SU-DHL-6 (cell line): Measurements from ENCODE around the gene EIF3F.

Experiments used
- H2AFZ ChIP-seq: fragments of 200-600 bp; sonication (generic); 2 replicates; pipeline ENCODE4 v1.6.1; 2014; ENCODE audit warnings: low read depth, mild to moderate bottlenecking, moderate library complexity, mixed read lengths, antibody characterized with exemption, low read length; ENCODE audit not compliant: severe bottlenecking
- H3F3A ChIP-seq: fragments of 200-600 bp; shearing (Covaris generic); 2 replicates; pipeline ENCODE4 v1.6.0; 2016; ENCODE audit warnings: antibody characterized with exemption, mild to moderate bottlenecking; ENCODE audit not compliant: insufficient read depth
- H3K27ac ChIP-seq: fragments of 200-600 bp; sonication (generic); 2 replicates; pipeline ENCODE4 v1.5.1; 2016; ENCODE audit warnings: low read depth, mild to moderate bottlenecking, low read length, moderate library complexity, mixed read lengths
- H3K27me3 ChIP-seq: fragments of 200-600 bp; sonication (generic), shearing (Covaris generic); 2 replicates; pipeline ENCODE4 v1.6.0; 2014; ENCODE audit warnings: mild to moderate bottlenecking, low read length
- H3K36me3 ChIP-seq: fragments of 200-600 bp; sonication (generic); 2 replicates; pipeline ENCODE4 v1.6.1; 2014; ENCODE audit warnings: mild to moderate bottlenecking, low read length, mixed read lengths
- H3K4me2 ChIP-seq: fragments of 300-600, 200-600 bp; shearing (Covaris generic), sonication (generic); 2 replicates; pipeline ENCODE4 v1.6.0; 2014; ENCODE audit warnings: low read length, low read depth, mild to moderate bottlenecking; ENCODE audit not compliant: poor library complexity, severe bottlenecking
- H3K4me3 ChIP-seq: fragments of 200-600 bp; sonication (generic); 2 replicates; pipeline ENCODE4 v1.5.1; 2014; ENCODE audit warnings: antibody characterized with exemption, low read length, mild to moderate bottlenecking, mixed read lengths; ENCODE audit not compliant: insufficient read depth, poor library complexity, severe bottlenecking
- H3K79me2 ChIP-seq: fragments of 200-600 bp; sonication (generic); 2 replicates; pipeline ENCODE4 v1.6.1; 2014; ENCODE audit warnings: mild to moderate bottlenecking, low read length, moderate library complexity; ENCODE audit not compliant: insufficient read depth
- H3K9ac ChIP-seq: fragments of 200-600 bp; sonication (generic); 2 replicates; pipeline ENCODE4 v1.7.0; 2014; ENCODE audit warnings: mild to moderate bottlenecking, low read length
- H3K9me2 ChIP-seq: fragments of 200-600 bp; sonication (generic); replicated peaks from 2 replicates; pipeline ENCODE4 v1.6.1; 2014; ENCODE audit warnings: low read length; ENCODE audit not compliant: insufficient read depth
- H3K9me3 ChIP-seq: fragments of 200-600 bp; sonication (generic); 2 replicates; pipeline ENCODE4 v1.6.1; 2014; ENCODE audit warnings: low read length, mixed read lengths; ENCODE audit not compliant: insufficient read depth
- H4K20me1 ChIP-seq: fragments of 200-600 bp; sonication (generic); 2 replicates; pipeline ENCODE4 v1.6.1; 2014; ENCODE audit warnings: low read depth, mild to moderate bottlenecking, antibody characterized with exemption, low read length, moderate library complexity, mixed read lengths
- CTCF ChIP-seq: fragments of 200-600 bp; sonication (generic); IDR thresholded peaks from one replicate; pipeline ENCODE4 v1.5.1; 2017; ENCODE audit warnings: antibody characterized with exemption, mild to moderate bottlenecking, low read length, moderate library complexity; ENCODE audit not compliant: insufficient read depth, poor library complexity, severe bottlenecking
- EZH2phosphoT487 ChIP-seq: fragments of 200-600 bp; sonication (generic), shearing (Covaris generic); conservative IDR thresholded peaks from 2 replicates; pipeline ENCODE4 v1.6.1; 2018; ENCODE audit warnings: mild to moderate bottlenecking, antibody characterized with exemption, low read length, moderate library complexity, mixed read lengths

The EIF3F gene

GRCh38 chr11:8023831-8024555 lies 36.9 kb downstream of the EIF3F start:
- Histone ChIP-seq H3K9me3 (no peaks in the 10 kb centered on the region), H2AFZ (no peak overlapping the region), H3K4me3 (no peak overlapping the region), H3K27me3 (no peaks in the 10 kb centered on the region), H3K36me3 (no peaks in the 10 kb centered on the region), H3K9ac (no peak overlapping the region), H3K4me2 (no peak overlapping the region), H3F3A (no peaks in the 10 kb centered on the region), H3K9me2 (no peaks in the 10 kb centered on the region), H3K27ac (no peak overlapping the region), H4K20me1 (no peaks in the 10 kb centered on the region), H3K79me2 (no peaks in the 10 kb centered on the region)
- no peak for TF ChIP-seq EZH2phosphoT487
- TF ChIP-seq CTCF: no peak

GRCh38 chr11:8025123-8025522 lies 38.0 kb downstream of the EIF3F start:
- H3F3A ChIP-seq: no peaks in the 10 kb centered on the region
- H3K36me3 ChIP-seq: no peaks in the 10 kb centered on the region
- H3K9ac ChIP-seq: no peak overlapping the region
- H4K20me1 ChIP-seq: no peaks in the 10 kb centered on the region
- no peak overlapping the region for H3K27ac ChIP-seq
- no peak overlapping the region for H3K4me2 ChIP-seq
- no peaks in the 10 kb centered on the region for H3K9me3 ChIP-seq
- no peak overlapping the region for H2AFZ ChIP-seq
- H3K9me2 ChIP-seq: no peaks in the 10 kb centered on the region
- TF ChIP-seq EZH2phosphoT487 (no peak), CTCF (no peak)
- no peaks in the 10 kb centered on the region for H3K79me2 ChIP-seq
- no peak overlapping the region for H3K4me3 ChIP-seq
- H3K27me3 ChIP-seq: no peaks in the 10 kb centered on the region

- H3K9ac ChIP-seq: no peak overlapping the region
- H3K27ac ChIP-seq: no peak overlapping the region
- H3K27me3 ChIP-seq: no peaks in the 10 kb centered on the region
- H3K79me2 ChIP-seq: no peaks in the 10 kb centered on the region
- TF ChIP-seq EZH2phosphoT487: no peak
- TF ChIP-seq CTCF: no peak
- H2AFZ ChIP-seq: no peak overlapping the region
- no peaks in the 10 kb centered on the region for H3K9me3 ChIP-seq
- H3F3A ChIP-seq: no peaks in the 10 kb centered on the region
- H3K9me2 ChIP-seq: no peaks in the 10 kb centered on the region
- H4K20me1 ChIP-seq: no peaks in the 10 kb centered on the region
- H3K4me2 ChIP-seq: no peak overlapping the region
- H3K4me3 ChIP-seq: no peak overlapping the region
- no peaks in the 10 kb centered on the region for H3K36me3 ChIP-seq
Measured at GRCh38 chr11:8025816-8026215, 38.7 kb downstream of the EIF3F start.
